ENCODE results near the gene ANK3. TPM values are rescaled to one million over a fixed set of nuclear protein-coding genes. Genes with fewer than 3 reads are reported as not detected.

ANK3 gene
- total and polyA plus RNA-seq, 2 donors (not counting 3 experiments of a cell fraction or from before 2014, with no cell fraction given), result 0.88 to 8.5 TPM

DNA sequence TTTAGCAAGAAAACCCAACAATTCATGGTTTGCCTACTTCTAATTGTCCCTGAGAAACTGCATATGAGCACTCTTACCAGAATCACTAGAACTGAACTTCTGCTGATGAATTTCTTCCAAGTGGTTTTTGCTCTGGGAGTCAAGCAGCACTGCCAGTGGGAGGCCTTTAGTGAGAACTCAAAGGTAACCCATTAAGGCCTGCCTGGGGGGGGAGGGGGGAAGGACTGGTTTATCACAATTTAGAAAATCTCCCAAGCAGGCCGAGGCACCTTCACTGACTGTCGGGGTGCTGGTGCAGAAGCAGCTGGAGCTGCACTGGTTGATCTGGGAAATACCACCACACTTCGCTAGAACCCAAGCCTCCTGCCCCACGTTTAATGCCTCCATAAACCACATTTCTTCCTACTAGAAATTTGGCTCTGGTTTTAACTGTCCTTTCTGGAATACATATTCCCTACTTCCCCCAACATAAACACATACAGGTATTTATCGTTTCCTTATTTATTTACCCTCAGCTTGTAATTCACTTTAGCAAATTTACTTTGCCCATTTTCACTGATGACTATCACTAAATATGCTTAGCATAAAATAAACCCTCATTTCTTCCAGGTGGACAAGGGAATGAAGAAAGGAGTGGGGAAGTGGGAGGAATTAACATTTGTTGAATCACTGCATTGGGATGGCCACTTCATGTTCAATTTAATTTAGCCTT, 14.2 kb downstream of the ANK3 start:
- no peak overlapping the region for H2AFZ ChIP-seq (ENCODE audit: low read depth, low read length)
- no TSS peak for BruUV-seq (replicated peaks)
- intact Hi-C loops (cut with micrococcal nuclease), result no loop called here
- no peaks in the 10 kb centered on the region for H3K9me3 ChIP-seq (replicated peaks; ENCODE audit: control insufficient read depth, insufficient read depth, low read length)
- DNase-seq (ENCODE audit: low read depth, low spot score) (no peak), FAIRE-seq (no peak)
- no peaks in the 10 kb centered on the region for H3K4me1 ChIP-seq (ENCODE audit: control insufficient read depth, extremely low read depth, insufficient read depth, low read length)
- H3K4me2 ChIP-seq (ENCODE audit: insufficient read depth, low read length), result no peak overlapping the region
- no peaks in the 10 kb centered on the region for H4K20me1 ChIP-seq (replicated peaks; ENCODE audit: control insufficient read depth, extremely low read depth, insufficient read depth, low read length)
- no peak overlapping the region for H3K9ac ChIP-seq (replicated peaks; ENCODE audit: extremely low read depth, insufficient read depth, low read length)
- dilution Hi-C loops (cut with MboI; ENCODE audit: extremely low pct_ligation_motif_present, low sequenced_read_pairs), result no loop called here
- CTCF ChIA-PET, result no interaction called here
- H3K27me3 ChIP-seq (ENCODE audit: control insufficient read depth in 2 of 2, insufficient read depth in 2 of 2, low read length in 2 of 2), result no peaks in the 10 kb centered on the region
- no peak for TF ChIP-seq JUN (IDR thresholded peaks at IDR 0.05; ENCODE audit: borderline replicate concordance, insufficient read depth, insufficient read length, low read depth)
- TF ChIP-seq POLR2A (IDR thresholded peaks at IDR 0.05; ENCODE audit: low read depth, low read length), result no peak
- TF ChIP-seq, protein P1, sequence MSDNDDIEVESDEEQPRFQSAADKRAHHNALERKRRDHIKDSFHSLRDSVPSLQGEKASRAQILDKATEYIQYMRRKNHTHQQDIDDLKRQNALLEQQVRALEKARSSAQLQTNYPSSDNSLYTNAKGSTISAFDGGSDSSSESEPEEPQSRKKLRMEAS (IDR thresholded peaks at IDR 0.05; ENCODE audit: insufficient read depth, insufficient read length), result no peak
- TF ChIP-seq POLR2AphosphoS5 (IDR thresholded peaks at IDR 0.05; ENCODE audit: insufficient read depth, low read depth, low read length), result no peak
- no peak for TF ChIP-seq MYC (IDR thresholded peaks at IDR 0.05; ENCODE audit: low read depth, low read length)
- no peak for TF ChIP-seq CTCF (IDR thresholded peaks at IDR 0.05; ENCODE audit: extremely low read depth in 1 of 2, insufficient read depth in 1 of 2, low read depth in 1 of 2, low read length in 2 of 2)
- TF ChIP-seq GATA2 (IDR thresholded peaks at IDR 0.05; ENCODE audit: insufficient read depth, insufficient read length, low read depth, low read length), result no peak
- no peak for TF ChIP-seq EZH2 (IDR thresholded peaks at IDR 0.05; ENCODE audit: borderline replicate concordance, low read depth, low read length, severe bottlenecking)
- TF ChIP-seq FOS (IDR thresholded peaks at IDR 0.05; ENCODE audit: borderline replicate concordance, insufficient read depth, low read length), result no peak
- H3K9me1 ChIP-seq (replicated peaks; ENCODE audit: control insufficient read depth, extremely low read depth, insufficient read depth, low read length), result no peaks in the 10 kb centered on the region
- no peak overlapping the region for H3K27ac ChIP-seq (ENCODE audit: insufficient read depth, low read depth, low read length)
- no peaks in the 10 kb centered on the region for H3K36me3 ChIP-seq (ENCODE audit: control insufficient read depth in 2 of 2, extremely low read depth in 1 of 2, insufficient read depth in 2 of 2, low read length in 2 of 2)
- H3K79me2 ChIP-seq (ENCODE audit: control insufficient read depth, insufficient read depth, low read length), result no peaks in the 10 kb centered on the region
- POLR2A ChIA-PET, result no interaction called here
- no peak overlapping the region for H3K4me3 ChIP-seq (replicated peaks in 1 of 3; ENCODE audit: insufficient read depth in 1 of 3, low read depth in 1 of 3, low read length in 3 of 3)
